K562 (cell line): ENCODE data around the gene NUP35. TPM values are rescaled to one million over a fixed set of nuclear protein-coding genes. Genes with fewer than 3 reads are reported as not detected.

Experiments used
- ATAC-seq: fragments of 200-7000 bp; cut with Tn5 transposase; 3 replicates; pipeline ENCODE4 v1.9.1; 2020; ENCODE audit warnings: moderate library complexity
- BruUV-seq: library from RNA; stranded (reverse); fragments of 400-500 nt; replicated peaks from 2 replicates; lab custom pipeline; 2021; lab: Mats Ljungman, UMichigan
- CTCF ChIA-PET: fragments of 300-600 bp; formaldehyde crosslinking; extraction: SDS; loops from one replicate; lab custom pipeline; 2021; ENCODE audit warnings: low intra/inter-chr PET ratio; lab: Yijun Ruan, JAX
- POLR2A ChIA-PET: fragments of 300-600, 350-650 bp; sonication (Branson Sonifier 250); formaldehyde crosslinking; extraction: SDS; loops from one replicate; lab custom pipeline; 2021; ENCODE audit warnings: antibody characterized with exemption, inconsistent platforms; lab: Yijun Ruan, JAX
- DNase-seq, 4 experiments: peaks; one replicate each; pipeline versions ENCODE4 v3.0.0 to v3.0.0-alpha.2; 2011 to 2018; ENCODE audit warnings: low spot score in 3 of 4, mixed read lengths in 3 of 4; ENCODE audit errors: extremely low read depth in 1 of 4
- FAIRE-seq: peaks from 2 replicates; lab custom pipeline; 2011; peaks lifted over from hg19 to GRCh38; lab: Jason Lieb, UNC
- H2AFZ ChIP-seq: 2 replicates; pipeline ENCODE4 v1.6.0; 2011; ENCODE audit warnings: low read depth, low read length, control low read depth, inconsistent platforms
- H3K27ac ChIP-seq: fragments of 200-600 bp; 3 replicates; pipeline ENCODE4 v1.8.0; 2011; ENCODE audit warnings: low read depth, mild to moderate bottlenecking, control low read depth, inconsistent platforms, low read length, moderate library complexity, mixed read lengths; ENCODE audit errors: extremely low read depth
- H3K27me3 ChIP-seq, 2 experiments: fragments of 300-600 bp in 1 of 2; 2 replicates in 1 of 2; 3 replicates in 1 of 2; pipeline versions ENCODE4 v1.6.0 to v1.8.0; 2011; ENCODE audit warnings: inconsistent platforms in 2 of 2, low read length in 2 of 2, mild to moderate bottlenecking in 1 of 2, mixed read lengths in 1 of 2, moderate library complexity in 1 of 2; ENCODE audit not compliant: control insufficient read depth in 2 of 2, insufficient read depth in 2 of 2
- H3K36me3 ChIP-seq: fragments of 300-600 bp; 3 replicates; pipeline ENCODE4 v1.8.0; 2011; ENCODE audit warnings: mild to moderate bottlenecking, low read length, inconsistent platforms; ENCODE audit not compliant: control insufficient read depth, insufficient read depth
- H3K4me1 ChIP-seq, 2 experiments: fragments of 200-600 bp in 1 of 2; replicated peaks in 1 of 2; 2 replicates in 1 of 2; 3 replicates in 1 of 2; pipeline versions ENCODE4 v1.5.1 to v1.8.0; 2011; ENCODE audit warnings: inconsistent platforms in 2 of 2, low read length in 2 of 2, mild to moderate bottlenecking in 1 of 2, mixed read lengths in 1 of 2, moderate library complexity in 1 of 2; ENCODE audit not compliant: control insufficient read depth in 2 of 2, insufficient read depth in 2 of 2
- H3K4me2 ChIP-seq: 2 replicates; pipeline ENCODE4 v1.6.1; 2011; ENCODE audit warnings: low read length, control low read depth, inconsistent platforms, mixed read lengths; ENCODE audit not compliant: insufficient read depth
- H3K4me3 ChIP-seq: fragments of 200-600 bp; sonication (generic), shearing (Covaris generic); 2 replicates; pipeline ENCODE4 v1.5.1; 2016; ENCODE audit warnings: control low read depth, inconsistent platforms
- H3K79me2 ChIP-seq: fragments of 200-600 bp; 3 replicates; pipeline ENCODE4 v1.8.0; 2011; ENCODE audit warnings: low read length, inconsistent platforms; ENCODE audit not compliant: control insufficient read depth, insufficient read depth
- H3K9ac ChIP-seq, 2 experiments: 2 replicates each; pipeline versions ENCODE4 v1.6.0 to v1.6.1; 2011; ENCODE audit warnings: low read depth in 2 of 2, low read length in 2 of 2, control low read depth in 1 of 2, inconsistent platforms in 1 of 2, mild to moderate bottlenecking in 1 of 2, mixed read lengths in 1 of 2; ENCODE audit not compliant: insufficient read depth in 1 of 2
- H3K9me1 ChIP-seq: one replicate; pipeline ENCODE4 v1.6.0; 2011; ENCODE audit warnings: inconsistent platforms, mild to moderate bottlenecking, low read length, moderate library complexity; ENCODE audit not compliant: control insufficient read depth, insufficient read depth
- H3K9me3 ChIP-seq: replicated peaks from 2 replicates; pipeline ENCODE4 v1.5.1; 2011; ENCODE audit warnings: low read depth, low read length, inconsistent platforms; ENCODE audit not compliant: control insufficient read depth, insufficient read depth
- H4K20me1 ChIP-seq: replicated peaks from 2 replicates; pipeline ENCODE4 v1.6.1; 2011; ENCODE audit warnings: low read length, inconsistent platforms, mixed read lengths; ENCODE audit not compliant: control insufficient read depth, insufficient read depth
- CBX1 ChIP-seq: sonication (generic); IDR thresholded peaks from 2 replicates; pipeline ENCODE4 v1.6.1; 2016; ENCODE audit warnings: antibody characterized with exemption, low read depth, mild to moderate bottlenecking
- ELF1 ChIP-seq: fragments of 200-800 bp; sonication (Bioruptor generic); IDR thresholded peaks from 2 replicates; pipeline ENCODE4 v1.6.1; 2016; ENCODE audit warnings: missing genetic modification characterization, missing compliant biosample characterization
- FOXJ2 ChIP-seq: fragments of 200-800 bp; sonication (Bioruptor generic); IDR thresholded peaks from 2 replicates; pipeline ENCODE4 v1.6.1; 2016; ENCODE audit warnings: missing genetic modification characterization, missing compliant biosample characterization
- NCOR1 ChIP-seq: fragments of 450-650 bp; IDR thresholded peaks from 2 replicates; pipeline ENCODE4 v1.6.1; 2016; ENCODE audit warnings: mild to moderate bottlenecking, moderate library complexity
- RAD21 ChIP-seq, 2 experiments: fragments of 250-450 bp in 1 of 2; fragments of 450-650 bp in 1 of 2; sonication (Bioruptor Pico) in 1 of 2; formaldehyde crosslinking in 1 of 2; IDR thresholded peaks in 1 of 2; conservative IDR thresholded peaks in 1 of 2; 2 replicates each; pipeline versions ENCODE4 v1.4.0 to v1.8.0; 2020 to 2022; ENCODE audit warnings: mild to moderate bottlenecking in 2 of 2, moderate library complexity in 1 of 2
- ZNF644 ChIP-seq: fragments of 200-800 bp; sonication (Bioruptor generic); IDR thresholded peaks from 2 replicates; pipeline ENCODE4 v1.6.1; 2016; ENCODE audit warnings: low read depth, missing genetic modification characterization, missing compliant biosample characterization
- ZSCAN29 ChIP-seq: fragments of 450-650 bp; IDR thresholded peaks from 2 replicates; pipeline ENCODE4 v1.6.1; 2017
- WGBS: fragments of 100-300 bp; shearing (Covaris generic); methylation state at CpG from one replicate; pipeline ENCODE4 v1.1.6; 2016; ENCODE audit warnings: low coverage, mixed read lengths; ENCODE audit not compliant: insufficient coverage; ENCODE audit errors: missing lambda C conversion rate; 5-methylcytosine and 5-hydroxymethylcytosine counted together
- in situ Hi-C: fragments of 300-500 bp; cut with MboI; formaldehyde crosslinking; loops from 4 replicates; pipeline ENCODE4 v1.15.0; 2018; ENCODE audit warnings: inconsistent platforms, mixed read lengths
- intact Hi-C: fragments of 100-400 bp; cut with micrococcal nuclease; formaldehyde crosslinking; loops from 2 replicates; pipeline ENCODE4 v1.14.2; 2022
- polyA plus RNA-seq, 8 experiments: library from polyadenylated mRNA; depleted of rRNA in 4 of 8; stranded (reverse) in 5 of 8; unstranded in 3 of 8; fragments of >200 nt; fragmentation: Nextera tagmentation in 2 of 8; fragmentation: Illumina TruSeq in 1 of 8; extraction: Ambion mirVana in 2 of 8; extraction: Trizol in 1 of 8; gene quantifications; 2 replicates each; pipeline versions ENCODE4 v1.2.1 to v1.2.3, GENCODE V29; 2011 to 2014; ENCODE audit warnings: inconsistent platforms in 1 of 8, missing spikeins in 1 of 8
- total RNA-seq, 7 experiments: library from RNA; depleted of rRNA in 6 of 7; stranded (reverse); fragments of >200 nt in 6 of 7; fragmentation: Illumina TruSeq in 2 of 7; extraction: Trizol in 2 of 7; gene quantifications; 2 replicates each; pipeline versions ENCODE4 v1.2.1 to v1.2.3, GENCODE V29; 2011 to 2021; ENCODE audit warnings: low replicate concordance in 1 of 7
- TF ChIP-seq, protein P1 (sequence below): fragments of 200-800 bp; sonication (Bioruptor generic); IDR thresholded peaks from 2 replicates; pipeline ENCODE4 v1.6.1; 2017; ENCODE audit warnings: missing genetic modification characterization, missing compliant biosample characterization
- TF ChIP-seq, protein P2 (sequence below): fragments of 150-350 bp; IDR thresholded peaks from 2 replicates; pipeline ENCODE4 v1.6.1; 2014; ENCODE audit warnings: low read depth, mild to moderate bottlenecking, low read length, borderline replicate concordance
- TF ChIP-seq, protein P3 (sequence below), 3 experiments: IDR thresholded peaks in 2 of 3; conservative IDR thresholded peaks in 1 of 3; 2 replicates each; pipeline ENCODE4 v1.5.1; 2011 to 2012; ENCODE audit warnings: low read length in 3 of 3, mild to moderate bottlenecking in 3 of 3, control low read depth in 2 of 3, improper control_type of control experiment in 1 of 3, inconsistent platforms in 1 of 3, low read depth in 1 of 3, mixed read lengths in 1 of 3, moderate library complexity in 1 of 3; ENCODE audit not compliant: insufficient read depth in 2 of 3

Gene NUP35
- total and polyA plus RNA-seq, 9 of the 15 experiments (the other 6 are each of a cell fraction or from before 2014, with no cell fraction given): 24.5 to 78.2 (median 51.1) TPM

DNA sequence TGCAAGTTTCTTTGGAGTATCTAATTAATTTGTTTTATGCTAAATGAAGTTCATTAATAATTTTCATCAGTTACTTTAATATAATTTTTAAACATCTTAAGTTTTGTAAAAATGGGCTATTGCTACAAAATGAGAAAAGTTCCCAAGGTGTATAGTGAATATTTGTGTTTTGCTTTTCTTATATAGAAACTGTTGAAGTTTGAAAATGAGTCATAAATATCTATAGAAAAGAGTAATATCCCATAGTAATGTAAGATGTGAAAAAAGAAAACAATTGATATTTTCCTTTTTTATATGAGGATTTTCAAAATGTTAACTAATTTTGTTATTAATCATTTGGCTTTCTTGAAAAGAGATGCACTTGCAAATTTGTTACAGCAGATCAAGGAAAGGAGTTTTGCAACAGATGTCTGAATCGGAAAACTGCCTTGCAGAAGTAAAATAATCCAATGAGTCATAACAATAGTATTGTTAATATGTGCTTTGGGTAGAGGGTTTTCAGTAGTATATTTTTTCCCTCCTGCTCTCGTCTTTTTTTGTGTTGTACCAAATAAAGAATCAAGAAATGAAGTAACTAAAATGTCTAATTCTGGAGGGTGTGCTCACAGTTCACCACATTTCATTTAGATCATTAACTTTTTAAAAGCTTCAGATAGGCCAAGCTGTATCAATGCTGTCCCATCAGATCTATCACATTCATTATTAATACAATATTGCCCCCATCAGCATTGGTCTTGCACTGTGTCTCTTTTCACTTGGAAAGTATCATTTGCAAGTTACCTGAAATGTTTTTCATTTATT, 30.2 kb upstream of the NUP35 start:
- Histone ChIP-seq H3K4me1 (peaks cover 0 to 3% of the 10 kb centered on the region in 2 experiments; a peak in 2 of 5 replicates), H3K27ac (no peak overlapping the region), H2AFZ (no peak overlapping the region), H3K9me1 (no peaks in the 10 kb centered on the region), H3K4me3 (no peak overlapping the region), H3K79me2 (no peaks in the 10 kb centered on the region), H3K9me3 (no peaks in the 10 kb centered on the region), H4K20me1 (no peaks in the 10 kb centered on the region), H3K4me2 (no peak overlapping the region), H3K27me3 (no peaks in the 10 kb centered on the region), H3K36me3 (no peaks in the 10 kb centered on the region), H3K9ac (no peak overlapping the region)
- in situ Hi-C loops (no loop called here), intact Hi-C loops (loop anchor here (10.0 kb wide), 1 partner anchor 329 kb away; no protein-coding TSS in a partner anchor)
- ATAC-seq (peak; percentile 16; the same call in 1 of the 3 replicates), FAIRE-seq (no peak), DNase-seq (no peak)
- WGBS: 32% methylated on average over 2 of the region's 2 CpGs
- CTCF ChIA-PET: no interaction called here
- POLR2A ChIA-PET: interaction anchor here (0.8 to 1.4 kb wide), 5 partner anchors 14 to 33 kb away, joined by 3 read pairs; partner anchors contain the start of gene NUP35
- BruUV-seq: no TSS peak
- no peak for TF ChIP-seq ELF1
- TF ChIP-seq RAD21 (CRISPR knock-in tag; conservative IDR thresholded peaks at IDR 0.05 in 1 of 2, IDR thresholded peaks at IDR 0.05 in 1 of 2): peak in 1 of 2 experiments; percentile 45; a peak in 2 of 4 replicates
- TF ChIP-seq FOXJ2 (tag): no peak
- no peak for TF ChIP-seq NCOR1
- TF ChIP-seq, protein P1, sequence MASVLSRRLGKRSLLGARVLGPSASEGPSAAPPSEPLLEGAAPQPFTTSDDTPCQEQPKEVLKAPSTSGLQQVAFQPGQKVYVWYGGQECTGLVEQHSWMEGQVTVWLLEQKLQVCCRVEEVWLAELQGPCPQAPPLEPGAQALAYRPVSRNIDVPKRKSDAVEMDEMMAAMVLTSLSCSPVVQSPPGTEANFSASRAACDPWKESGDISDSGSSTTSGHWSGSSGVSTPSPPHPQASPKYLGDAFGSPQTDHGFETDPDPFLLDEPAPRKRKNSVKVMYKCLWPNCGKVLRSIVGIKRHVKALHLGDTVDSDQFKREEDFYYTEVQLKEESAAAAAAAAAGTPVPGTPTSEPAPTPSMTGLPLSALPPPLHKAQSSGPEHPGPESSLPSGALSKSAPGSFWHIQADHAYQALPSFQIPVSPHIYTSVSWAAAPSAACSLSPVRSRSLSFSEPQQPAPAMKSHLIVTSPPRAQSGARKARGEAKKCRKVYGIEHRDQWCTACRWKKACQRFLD: no peak
- no peak for TF ChIP-seq ZNF644 (tag)
- TF ChIP-seq ZSCAN29: no peak
- TF ChIP-seq, protein P2, sequence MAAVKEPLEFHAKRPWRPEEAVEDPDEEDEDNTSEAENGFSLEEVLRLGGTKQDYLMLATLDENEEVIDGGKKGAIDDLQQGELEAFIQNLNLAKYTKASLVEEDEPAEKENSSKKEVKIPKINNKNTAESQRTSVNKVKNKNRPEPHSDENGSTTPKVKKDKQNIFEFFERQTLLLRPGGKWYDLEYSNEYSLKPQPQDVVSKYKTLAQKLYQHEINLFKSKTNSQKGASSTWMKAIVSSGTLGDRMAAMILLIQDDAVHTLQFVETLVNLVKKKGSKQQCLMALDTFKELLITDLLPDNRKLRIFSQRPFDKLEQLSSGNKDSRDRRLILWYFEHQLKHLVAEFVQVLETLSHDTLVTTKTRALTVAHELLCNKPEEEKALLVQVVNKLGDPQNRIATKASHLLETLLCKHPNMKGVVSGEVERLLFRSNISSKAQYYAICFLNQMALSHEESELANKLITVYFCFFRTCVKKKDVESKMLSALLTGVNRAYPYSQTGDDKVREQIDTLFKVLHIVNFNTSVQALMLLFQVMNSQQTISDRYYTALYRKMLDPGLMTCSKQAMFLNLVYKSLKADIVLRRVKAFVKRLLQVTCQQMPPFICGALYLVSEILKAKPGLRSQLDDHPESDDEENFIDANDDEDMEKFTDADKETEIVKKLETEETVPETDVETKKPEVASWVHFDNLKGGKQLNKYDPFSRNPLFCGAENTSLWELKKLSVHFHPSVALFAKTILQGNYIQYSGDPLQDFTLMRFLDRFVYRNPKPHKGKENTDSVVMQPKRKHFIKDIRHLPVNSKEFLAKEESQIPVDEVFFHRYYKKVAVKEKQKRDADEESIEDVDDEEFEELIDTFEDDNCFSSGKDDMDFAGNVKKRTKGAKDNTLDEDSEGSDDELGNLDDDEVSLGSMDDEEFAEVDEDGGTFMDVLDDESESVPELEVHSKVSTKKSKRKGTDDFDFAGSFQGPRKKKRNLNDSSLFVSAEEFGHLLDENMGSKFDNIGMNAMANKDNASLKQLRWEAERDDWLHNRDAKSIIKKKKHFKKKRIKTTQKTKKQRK: no peak
- TF ChIP-seq, protein P3, sequence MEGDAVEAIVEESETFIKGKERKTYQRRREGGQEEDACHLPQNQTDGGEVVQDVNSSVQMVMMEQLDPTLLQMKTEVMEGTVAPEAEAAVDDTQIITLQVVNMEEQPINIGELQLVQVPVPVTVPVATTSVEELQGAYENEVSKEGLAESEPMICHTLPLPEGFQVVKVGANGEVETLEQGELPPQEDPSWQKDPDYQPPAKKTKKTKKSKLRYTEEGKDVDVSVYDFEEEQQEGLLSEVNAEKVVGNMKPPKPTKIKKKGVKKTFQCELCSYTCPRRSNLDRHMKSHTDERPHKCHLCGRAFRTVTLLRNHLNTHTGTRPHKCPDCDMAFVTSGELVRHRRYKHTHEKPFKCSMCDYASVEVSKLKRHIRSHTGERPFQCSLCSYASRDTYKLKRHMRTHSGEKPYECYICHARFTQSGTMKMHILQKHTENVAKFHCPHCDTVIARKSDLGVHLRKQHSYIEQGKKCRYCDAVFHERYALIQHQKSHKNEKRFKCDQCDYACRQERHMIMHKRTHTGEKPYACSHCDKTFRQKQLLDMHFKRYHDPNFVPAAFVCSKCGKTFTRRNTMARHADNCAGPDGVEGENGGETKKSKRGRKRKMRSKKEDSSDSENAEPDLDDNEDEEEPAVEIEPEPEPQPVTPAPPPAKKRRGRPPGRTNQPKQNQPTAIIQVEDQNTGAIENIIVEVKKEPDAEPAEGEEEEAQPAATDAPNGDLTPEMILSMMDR (IDR thresholded peaks at IDR 0.05 in 2 of 3, conservative IDR thresholded peaks at IDR 0.05 in 1 of 3; ENCODE audit: insufficient read depth in 2 of 3, low read depth in 1 of 3, low read length in 3 of 3): peak in 1 of 3 experiments; percentile 31; a peak in 1 of 6 replicates
- TF ChIP-seq CBX1: no peak
